Adipose tissue (tissue), 3 donors: Measurements from ENCODE around the gene DDAH2. TPM values are rescaled to one million over a fixed set of nuclear protein-coding genes. Genes with fewer than 3 reads are reported as not detected.

Source experiments
- H3K27ac ChIP-seq: one replicate; pipeline ENCODE4 v1.5.1; 2013; ENCODE audit warnings: low read depth, low read length
- WGBS, 3 donors: extraction: QIAGEN DNeasy Blood & Tissue Kit; methylation state at CpG; one replicate each; pipeline ENCODE4 v1.1.7; 2013; 5-methylcytosine and 5-hydroxymethylcytosine counted together
- polyA plus RNA-seq, 3 donors: library from polyadenylated mRNA; stranded (reverse); fragments of 200-250 nt; gene quantifications; one replicate each; pipeline ENCODE4 v1.2.3, GENCODE V29; 2013
- donor health status: healthy with polysubstance abuse.
- donor health status: Bipolar disorder and iron deficiency.
- donor health status: healthy.

Gene DDAH2
- polyA plus RNA-seq, 3 donors = 21.9 to 213 (median 122) TPM

DNA sequence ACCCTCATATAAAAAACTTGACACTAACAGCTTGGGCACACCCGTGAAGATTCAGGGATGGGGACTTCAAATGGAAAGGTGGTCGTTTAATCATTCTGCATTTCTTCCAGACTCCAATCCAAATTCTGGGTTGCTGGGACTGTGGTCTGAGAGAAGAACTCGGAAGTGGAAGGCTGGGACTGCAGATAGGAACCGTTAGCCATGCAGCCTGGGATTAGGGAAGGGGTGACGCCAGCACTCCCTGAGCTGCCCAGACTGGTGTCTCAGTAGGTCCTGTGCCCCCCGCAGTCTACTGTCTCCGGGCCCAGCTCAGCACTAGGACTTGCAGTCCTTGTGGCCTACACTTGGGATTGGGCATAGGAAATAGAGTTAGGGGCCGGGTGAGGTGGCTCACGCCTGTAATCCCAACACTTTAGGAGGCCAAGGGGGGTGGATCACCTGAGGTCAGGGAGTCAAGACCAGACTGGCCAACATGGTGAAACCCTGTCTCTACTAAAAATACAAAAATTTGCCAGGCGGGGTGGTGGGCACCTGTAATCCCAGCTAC, 7.7 kb upstream of the DDAH2 start:
- WGBS, 3 donors = 19 to 40% (median 21%) methylated on average over 10 of the region's 10 CpGs
- H3K27ac ChIP-seq = peak overlapping the region; percentile 79

DNA sequence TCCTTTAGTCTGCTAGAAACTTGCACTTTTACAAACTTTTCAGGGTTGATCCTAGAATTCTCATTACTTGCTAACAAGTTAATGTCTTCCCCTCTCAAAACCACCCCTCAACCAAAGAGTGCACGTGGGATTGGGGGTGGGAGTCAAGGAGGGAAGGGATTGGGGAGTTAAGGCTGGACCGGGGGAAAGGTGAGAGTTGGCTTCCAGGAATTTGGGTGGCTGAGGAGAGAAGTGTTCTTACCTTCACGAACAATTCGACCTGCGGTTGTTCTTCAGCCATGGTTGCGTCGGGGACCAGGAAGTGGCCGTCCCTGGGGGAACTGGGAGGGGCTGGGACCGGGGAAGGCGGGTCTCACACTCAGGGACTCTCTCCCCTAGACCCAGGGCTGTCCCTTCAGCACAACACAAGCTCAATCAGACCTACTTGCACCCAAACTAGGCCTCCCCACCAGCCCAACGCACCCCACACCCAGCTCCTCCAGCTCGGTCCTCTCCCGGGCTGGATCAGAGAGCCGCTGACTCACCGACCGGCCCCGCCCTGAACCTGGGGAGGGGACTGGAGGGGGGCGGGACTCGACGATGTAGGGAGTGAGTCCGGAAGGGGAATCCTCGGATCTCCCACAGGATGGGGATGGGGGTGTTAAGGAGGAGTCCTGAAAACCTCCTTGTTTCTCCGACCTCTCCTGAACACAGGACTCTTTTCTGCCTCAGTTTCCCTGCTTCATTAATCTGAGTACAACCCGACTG, 7.1 kb upstream of the DDAH2 start, which contains the start of gene CLIC1:
Gene CLIC1, minus strand, starts transcription at position 510 of the 747 bp plus-strand sequence. Its CDS starts 230 bp downstream, at position 280.
- 0 to 1% (median 0%) methylated on average over 23 to 24 of the region's 24 CpGs for WGBS, 3 donors
- H3K27ac ChIP-seq = peak within 1 kb of the TSS; percentile 79

GRCh38 chr6:31734821-31735406, 5.8 kb upstream of the DDAH2 start:
- WGBS, 3 donors = 0 to 29% (median 1%) methylated on average over 17 to 18 of the region's 18 CpGs
- H3K27ac ChIP-seq = peak overlapping the region; percentile 5

DNA sequence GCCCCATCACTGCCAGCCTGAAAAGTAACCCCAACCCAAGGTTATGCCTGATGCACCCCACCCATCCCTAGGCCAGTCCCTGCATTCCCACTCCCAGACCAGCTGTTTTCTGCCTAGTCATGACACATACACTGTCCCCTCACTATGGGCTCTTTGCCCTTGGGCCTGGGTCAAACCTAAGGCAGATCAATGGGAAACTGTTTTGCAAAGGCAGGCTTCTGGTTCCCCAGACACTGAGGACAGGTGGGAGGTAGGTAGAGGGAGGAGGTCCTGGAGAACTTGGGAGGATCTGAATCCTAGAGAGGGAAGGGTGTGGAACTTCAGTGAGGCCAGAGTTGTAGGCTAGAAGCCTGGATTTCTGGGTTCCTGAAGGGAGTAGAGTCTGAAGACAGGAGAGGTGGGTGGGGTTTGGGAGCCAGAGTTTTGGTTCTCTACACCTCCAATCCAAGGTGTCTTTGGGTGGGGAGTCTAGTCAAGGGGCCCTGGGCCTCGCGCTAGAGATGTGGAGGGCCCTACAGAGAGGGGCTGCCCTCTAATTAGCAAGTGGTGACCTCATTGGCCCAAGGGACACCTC, 5.2 kb upstream of the DDAH2 start:
- peak overlapping the region; percentile 44 for H3K27ac ChIP-seq
- whole genome bisulfite sequencing, 3 donors = 7 to 94% (median 8%) methylated on average over 2 of the region's 2 CpGs

DNA sequence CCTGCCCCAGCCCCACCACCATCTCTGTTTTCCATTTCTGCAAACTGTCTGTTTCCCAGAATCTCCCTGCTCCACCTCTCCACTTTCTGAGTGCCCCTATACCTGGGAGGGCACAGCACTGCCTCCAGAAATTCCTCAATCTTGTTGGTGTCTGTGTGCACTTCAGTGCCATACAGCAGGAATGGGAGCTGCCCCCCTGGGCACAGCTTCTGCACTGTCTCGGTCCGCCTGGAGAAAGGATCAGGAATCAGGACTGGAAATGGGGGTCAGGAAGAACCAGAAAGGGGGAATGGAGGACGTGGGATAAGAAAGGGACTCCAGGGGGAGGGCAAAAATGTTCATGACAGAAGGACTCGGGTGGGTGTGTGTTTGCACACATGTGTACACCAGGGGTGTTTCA, 4.6 kb upstream of the DDAH2 start:
- H3K27ac ChIP-seq = peak overlapping the region; percentile 44

GRCh38 chr6:31732029-31732428, 2.9 kb upstream of the DDAH2 start:
- no peak overlapping the region for H3K27ac ChIP-seq

More for the DNA sequence above, 4.6 kb upstream of the DDAH2 start:
- WGBS, 3 donors = 82 to 88% (median 84%) methylated on average over 4 of the region's 4 CpGs

GRCh38 chr6:31730631-31731086, 1.6 kb upstream of the DDAH2 start:
- 83 to 92% (median 86%) methylated on average over 11 of the region's 11 CpGs for WGBS, 3 donors
- no peak overlapping the region for H3K27ac ChIP-seq

More at GRCh38 chr6:31732029-31732428, 2.9 kb upstream of the DDAH2 start:
- 63 to 71% (median 66%) methylated on average over 3 of the region's 3 CpGs for WGBS, 3 donors

DNA sequence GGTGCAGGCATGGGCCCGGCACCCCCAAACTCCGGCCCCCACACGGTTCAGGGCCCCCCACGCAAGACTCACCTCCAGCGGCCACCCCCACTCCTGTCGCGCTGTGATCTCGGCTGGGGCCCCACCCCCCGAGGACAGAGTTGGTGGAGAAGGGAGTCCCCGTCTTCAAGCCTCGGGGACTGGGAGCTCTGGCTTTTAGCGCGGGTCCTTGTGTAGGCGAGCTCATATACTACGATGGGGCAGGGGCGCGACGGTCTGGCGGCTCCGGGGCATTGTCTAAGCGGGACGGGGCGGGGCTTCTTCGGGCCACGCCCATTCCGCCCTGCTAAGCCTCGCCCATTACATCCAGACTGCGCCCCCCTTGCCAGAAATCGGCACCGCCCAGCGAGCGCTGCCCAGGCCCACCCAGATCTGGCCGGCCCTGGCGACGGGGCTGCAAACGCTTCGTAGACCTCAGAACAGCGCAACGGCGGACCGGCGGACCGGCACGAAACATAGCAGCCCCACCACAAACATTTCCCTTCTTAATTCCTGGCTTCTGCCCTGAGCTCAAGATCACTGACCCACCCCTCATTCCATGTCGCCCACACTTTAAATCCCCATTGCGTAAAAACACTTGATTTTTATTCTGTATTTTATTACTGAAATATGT, 1.0 kb upstream of the DDAH2 start:
- no peak overlapping the region for H3K27ac ChIP-seq
- 2 to 10% (median 3%) methylated on average over 46 of the region's 46 CpGs for WGBS, 3 donors

DNA sequence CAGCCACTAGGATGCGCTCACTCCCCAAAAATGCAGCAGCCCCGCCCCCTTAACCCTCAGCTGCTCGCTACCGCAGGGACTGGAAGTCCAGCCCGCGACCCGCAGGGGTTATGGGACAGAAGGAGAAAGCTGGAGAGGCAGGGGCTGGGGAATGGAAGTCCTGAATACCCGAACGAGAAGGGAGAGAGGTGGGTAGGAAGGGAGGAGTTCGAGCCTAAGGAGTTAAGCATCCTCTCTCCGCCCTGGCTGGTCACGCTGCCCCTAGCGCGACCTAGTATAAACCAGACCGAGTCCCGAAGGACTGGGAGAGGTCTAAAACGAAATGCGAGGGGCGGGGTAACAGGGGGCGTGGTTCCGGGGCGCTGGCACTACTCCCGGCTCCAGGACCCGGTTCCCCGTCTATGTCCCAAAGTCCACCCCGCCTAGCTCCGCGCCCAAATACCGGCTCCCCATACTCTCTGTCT, 448 bp upstream of the DDAH2 start:
- 0 to 1% (median 1%) methylated on average over 28 to 29 of the region's 29 CpGs for WGBS, 3 donors
- H3K27ac ChIP-seq = no peak overlapping the region

- peak overlapping the region; percentile 17 for H3K27ac ChIP-seq
- 67 to 74% (median 71%) methylated on average over 40 to 41 of the region's 41 CpGs for WGBS, 3 donors
Observed at GRCh38 chr6:31727717-31728671, 1.1 kb downstream of the DDAH2 start.

DNA sequence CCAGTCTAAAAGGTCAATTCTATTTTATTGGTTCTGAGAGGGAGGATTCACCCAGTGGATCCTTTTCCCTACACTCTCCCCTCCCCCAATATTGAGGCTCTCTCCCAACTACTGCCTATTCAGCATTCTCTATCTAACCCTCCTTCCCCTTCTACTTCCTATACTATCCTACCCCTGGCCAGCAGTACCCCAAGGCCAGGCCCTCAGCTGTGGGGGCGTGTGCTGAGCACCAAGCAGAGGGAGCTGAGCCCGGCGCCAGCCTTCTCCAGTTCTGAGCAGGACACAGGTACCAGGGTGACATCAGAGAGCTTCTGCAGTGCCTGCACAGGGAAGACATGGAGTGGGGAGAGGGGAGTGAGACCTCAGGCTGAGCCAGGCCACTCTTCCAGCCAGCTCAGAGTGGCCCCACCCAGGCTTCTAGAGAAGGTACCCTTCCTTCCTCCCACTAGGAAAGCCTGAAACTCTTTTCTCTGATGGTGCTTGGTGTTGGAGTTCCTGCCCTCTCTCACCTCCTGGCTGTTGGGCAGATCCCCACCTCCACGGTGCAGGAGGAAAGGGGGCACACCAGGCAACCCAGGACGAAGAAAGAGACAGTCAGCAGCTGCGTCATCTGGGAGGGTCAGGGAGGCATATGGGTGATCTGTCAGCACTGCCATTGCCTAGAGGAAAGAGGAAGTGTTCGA, 1.9 kb downstream of the DDAH2 start:
- WGBS, 3 donors = 62 to 72% (median 63%) methylated on average over 7 of the region's 7 CpGs
- H3K27ac ChIP-seq = no peak overlapping the region

DNA sequence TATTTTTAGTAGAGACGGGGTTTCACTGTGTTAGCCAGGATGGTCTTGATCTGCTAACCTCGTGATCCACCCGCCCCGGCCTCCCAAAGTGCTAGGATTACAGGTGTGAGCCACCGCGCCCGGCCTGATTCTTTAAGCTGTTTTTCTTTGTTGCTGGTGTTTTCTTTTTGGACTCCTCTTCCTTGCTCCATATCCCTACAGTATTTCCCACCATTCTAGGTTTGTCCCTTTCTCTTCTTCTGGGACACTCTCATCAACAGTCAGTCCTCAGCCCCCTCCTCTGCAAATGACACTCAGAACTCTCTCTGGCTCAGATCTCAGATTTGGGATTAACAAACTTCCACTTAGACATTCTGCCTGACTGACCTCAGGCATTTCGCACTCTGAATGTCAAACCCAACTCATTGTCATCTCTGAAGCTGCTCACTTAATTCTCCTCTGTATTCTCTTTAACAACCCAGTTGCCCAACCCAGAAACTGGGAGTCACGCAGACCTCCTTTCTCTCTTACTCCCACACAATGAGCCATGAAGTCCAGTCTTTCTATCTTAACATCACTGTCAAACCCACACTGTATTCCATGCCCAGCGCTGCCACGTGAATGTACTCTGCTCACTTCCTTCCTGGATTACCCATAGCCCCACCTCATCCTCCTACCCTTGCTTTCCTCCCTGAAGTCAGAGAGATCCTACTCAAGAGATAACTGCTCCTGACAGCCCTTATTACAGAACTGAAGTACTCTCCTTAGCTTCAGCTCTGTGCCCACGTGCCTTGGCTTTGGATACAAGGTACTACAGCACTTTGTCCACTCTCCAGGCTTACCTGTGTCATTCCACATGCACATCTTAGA, 3.4 kb downstream of the DDAH2 start:
- H3K27ac ChIP-seq = no peak overlapping the region
- WGBS, 3 donors = 79 to 87% (median 83%) methylated on average over 12 of the region's 12 CpGs

- WGBS, 3 donors = 84% methylated on average over 20 to 25 of the region's 25 CpGs
- no peak overlapping the region for H3K27ac ChIP-seq
Observed at GRCh38 chr6:31723980-31724691, 5.0 kb downstream of the DDAH2 start.

GRCh38 chr6:31723245-31723979, 5.7 kb downstream of the DDAH2 start, which contains the start of gene MPIG6B:
Gene MPIG6B, plus strand, starts transcription at chr6:31723373. Its CDS starts 11 bp downstream, at chr6:31723384.
- WGBS, 3 donors = 60 to 77% (median 67%) methylated on average over 41 to 46 of the region's 46 CpGs

GRCh38 chr6:31722173-31722572, 6.9 kb downstream of the DDAH2 start:
- WGBS, 3 donors = 85 to 95% (median 90%) methylated on average over 3 of the region's 3 CpGs
- H3K27ac ChIP-seq = no peak overlapping the region

More at GRCh38 chr6:31723245-31723979, 5.7 kb downstream of the DDAH2 start, which contains the start of gene MPIG6B:
- H3K27ac ChIP-seq = no peak within 1 kb of the TSS
